ENCODE data around the gene PCSK2. TPM values are rescaled to one million over a fixed set of nuclear protein-coding genes. Genes with fewer than 3 reads are reported as not detected.

PCSK2 gene
- total RNA-seq, 2 donors from 2014 or later: 0.18 to 2.7 TPM

DNA sequence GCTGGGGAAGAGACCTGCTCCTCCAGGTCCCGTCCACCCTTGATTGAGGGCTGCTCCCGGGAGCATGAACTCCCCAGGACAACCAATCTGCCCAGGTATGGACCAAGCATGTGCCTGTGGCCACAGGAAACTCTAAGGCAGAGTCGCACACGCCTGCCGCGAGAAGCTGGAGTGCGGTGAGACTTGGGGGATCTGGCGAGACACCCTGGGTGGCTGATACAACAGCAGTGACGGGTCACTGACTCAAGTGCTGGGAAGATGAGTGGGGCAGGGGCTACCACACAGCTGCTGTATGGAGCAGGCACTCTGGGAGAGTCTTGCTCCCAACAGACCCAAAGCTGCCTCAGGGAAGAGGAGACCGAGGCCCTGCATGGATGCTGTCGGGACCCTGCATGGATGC lies 264.2 kb downstream of the PCSK2 start:
- WGBS: 92% methylated on average over 11 of the region's 11 CpGs

DNA sequence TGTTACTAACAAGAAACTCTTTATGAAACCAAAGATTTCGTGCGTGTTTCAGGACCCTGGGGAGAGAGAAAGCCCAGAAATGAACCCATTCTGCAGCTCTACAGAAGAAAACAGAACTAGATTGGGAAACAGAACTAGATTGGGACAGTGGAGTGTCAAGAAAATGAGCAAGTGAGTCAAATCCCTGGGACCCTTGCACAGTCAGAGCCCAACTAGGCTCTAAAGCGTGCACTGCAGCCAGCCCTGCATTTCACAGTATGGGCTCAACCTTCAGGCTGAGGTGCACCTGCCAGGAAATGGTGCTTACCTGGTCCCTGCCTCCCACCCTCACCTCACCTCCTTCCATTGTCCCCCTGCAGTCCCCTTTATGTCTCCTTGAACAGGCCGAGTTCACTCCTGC lies 264.6 kb downstream of the PCSK2 start:
- TF ChIP-seq POLR2AphosphoS5 (IDR thresholded peaks at IDR 0.05) (no peak), POLR2A (IDR thresholded peaks at IDR 0.05) (no peak)
- TF ChIP-seq, protein P1, sequence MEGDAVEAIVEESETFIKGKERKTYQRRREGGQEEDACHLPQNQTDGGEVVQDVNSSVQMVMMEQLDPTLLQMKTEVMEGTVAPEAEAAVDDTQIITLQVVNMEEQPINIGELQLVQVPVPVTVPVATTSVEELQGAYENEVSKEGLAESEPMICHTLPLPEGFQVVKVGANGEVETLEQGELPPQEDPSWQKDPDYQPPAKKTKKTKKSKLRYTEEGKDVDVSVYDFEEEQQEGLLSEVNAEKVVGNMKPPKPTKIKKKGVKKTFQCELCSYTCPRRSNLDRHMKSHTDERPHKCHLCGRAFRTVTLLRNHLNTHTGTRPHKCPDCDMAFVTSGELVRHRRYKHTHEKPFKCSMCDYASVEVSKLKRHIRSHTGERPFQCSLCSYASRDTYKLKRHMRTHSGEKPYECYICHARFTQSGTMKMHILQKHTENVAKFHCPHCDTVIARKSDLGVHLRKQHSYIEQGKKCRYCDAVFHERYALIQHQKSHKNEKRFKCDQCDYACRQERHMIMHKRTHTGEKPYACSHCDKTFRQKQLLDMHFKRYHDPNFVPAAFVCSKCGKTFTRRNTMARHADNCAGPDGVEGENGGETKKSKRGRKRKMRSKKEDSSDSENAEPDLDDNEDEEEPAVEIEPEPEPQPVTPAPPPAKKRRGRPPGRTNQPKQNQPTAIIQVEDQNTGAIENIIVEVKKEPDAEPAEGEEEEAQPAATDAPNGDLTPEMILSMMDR (IDR thresholded peaks at IDR 0.05): no peak
- no peaks in the 10 kb centered on the region for H3K27me3 ChIP-seq (replicated peaks; ENCODE audit: insufficient read depth)
- 98% methylated on average over 4 of the region's 4 CpGs for WGBS
- no peak overlapping the region for H3K27ac ChIP-seq
- DNase-seq (ENCODE audit: low spot score): no peak
- intact Hi-C loops (cut with DNase I): no loop called here
- no peak overlapping the region for H3K4me3 ChIP-seq
- no peaks in the 10 kb centered on the region for H3K9me3 ChIP-seq
- H3K36me3 ChIP-seq: no peaks in the 10 kb centered on the region
- no peaks in the 10 kb centered on the region for H3K4me1 ChIP-seq (replicated peaks)

More for the DNA sequence above, 264.2 kb downstream of the PCSK2 start:
- DNase-seq (ENCODE audit: low spot score): no peak
- Histone ChIP-seq H3K4me3 (no peak overlapping the region), H3K9me3 (no peaks in the 10 kb centered on the region), H3K4me1 (replicated peaks) (no peaks in the 10 kb centered on the region), H3K36me3 (no peaks in the 10 kb centered on the region), H3K27me3 (replicated peaks; ENCODE audit: insufficient read depth) (no peaks in the 10 kb centered on the region), H3K27ac (no peak overlapping the region)
- TF ChIP-seq POLR2A (IDR thresholded peaks at IDR 0.05) (no peak), POLR2AphosphoS5 (IDR thresholded peaks at IDR 0.05) (no peak)
- TF ChIP-seq, protein P1 (IDR thresholded peaks at IDR 0.05): no peak
- intact Hi-C loops (cut with DNase I): no loop called here

DNA sequence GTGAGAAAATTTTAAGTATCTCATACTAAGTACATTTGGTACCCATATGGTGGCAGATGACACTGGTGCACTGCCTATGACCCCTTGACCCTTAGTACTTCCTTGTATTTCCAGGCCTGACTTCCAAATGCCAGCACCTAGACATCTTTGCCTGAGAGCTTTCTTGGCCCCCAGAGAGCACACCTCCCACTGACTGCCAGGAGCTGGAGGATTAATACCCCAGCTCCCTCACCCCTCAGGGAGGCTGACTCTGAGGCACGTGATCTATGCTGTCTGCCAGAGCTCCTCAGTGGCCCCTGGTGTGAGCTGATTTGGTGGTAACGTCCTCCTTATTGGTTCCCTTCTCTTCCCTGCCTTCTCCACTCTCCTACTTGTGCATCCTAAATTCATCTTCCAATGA lies 266.3 kb downstream of the PCSK2 start:
- H3K36me3 ChIP-seq: no peaks in the 10 kb centered on the region
- no peak overlapping the region for H3K27ac ChIP-seq
- DNase-seq (ENCODE audit: low spot score): no peak
- H3K9me3 ChIP-seq: no peaks in the 10 kb centered on the region
- H3K4me3 ChIP-seq: no peak overlapping the region
- intact Hi-C loops (cut with DNase I): no loop called here
- WGBS: 86% methylated on average over 2 of the region's 2 CpGs
- no peaks in the 10 kb centered on the region for H3K27me3 ChIP-seq (replicated peaks; ENCODE audit: insufficient read depth)
- H3K4me1 ChIP-seq (replicated peaks): no peaks in the 10 kb centered on the region
- TF ChIP-seq, protein P1 (IDR thresholded peaks at IDR 0.05): no peak
- TF ChIP-seq POLR2AphosphoS5 (IDR thresholded peaks at IDR 0.05) (no peak), POLR2A (IDR thresholded peaks at IDR 0.05) (no peak)

DNA sequence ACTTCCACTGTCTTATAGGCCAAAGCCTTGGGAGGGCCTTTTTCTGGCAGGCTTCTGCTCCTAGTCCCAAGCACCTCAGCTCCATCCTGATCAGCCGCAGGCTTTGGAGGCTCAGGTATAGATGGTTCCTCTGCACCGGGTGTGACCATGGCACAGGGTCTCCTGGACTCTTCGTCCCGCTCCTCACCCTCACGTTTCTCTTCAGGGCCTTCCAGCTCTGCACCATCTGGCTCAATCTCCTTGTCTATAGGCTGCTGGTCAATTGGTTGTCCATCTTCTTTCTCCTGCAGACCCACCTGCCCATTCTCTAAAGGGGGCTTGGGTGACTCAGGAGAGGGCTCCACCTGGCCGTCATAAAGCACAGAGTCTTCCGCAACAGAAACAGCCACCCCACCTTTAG lies 267.4 kb downstream of the PCSK2 start:
- Histone ChIP-seq H3K4me1 (replicated peaks) (no peaks in the 10 kb centered on the region), H3K36me3 (no peaks in the 10 kb centered on the region), H3K9me3 (no peaks in the 10 kb centered on the region), H3K27ac (no peak overlapping the region), H3K27me3 (replicated peaks; ENCODE audit: insufficient read depth) (no peaks in the 10 kb centered on the region), H3K4me3 (no peak overlapping the region)
- TF ChIP-seq POLR2AphosphoS5 (IDR thresholded peaks at IDR 0.05) (no peak), POLR2A (IDR thresholded peaks at IDR 0.05) (no peak)
- TF ChIP-seq, protein P1 (IDR thresholded peaks at IDR 0.05): no peak
- no peak for DNase-seq (ENCODE audit: low spot score)
- WGBS: 98% methylated on average over 7 of the region's 7 CpGs
- intact Hi-C loops (cut with DNase I): no loop called here

DNA sequence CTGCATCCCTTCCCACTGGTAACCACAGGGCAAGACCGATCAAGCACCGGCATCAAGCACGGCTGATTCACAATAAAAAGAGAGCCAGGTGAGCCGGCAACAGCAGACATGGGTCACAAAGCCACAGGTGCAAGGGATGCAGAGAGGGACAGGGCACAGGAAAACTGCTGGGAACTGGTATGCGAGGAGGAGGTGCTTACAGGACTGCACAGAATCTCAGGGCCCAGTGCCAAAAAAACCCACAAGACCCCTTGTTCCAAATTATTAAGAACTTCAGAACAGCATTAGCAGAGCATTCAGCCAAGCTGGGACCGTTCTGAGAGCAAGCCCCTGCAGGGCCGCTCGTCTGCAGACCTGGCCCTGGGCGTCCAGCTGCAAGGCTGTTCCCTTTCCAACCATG lies 269.0 kb downstream of the PCSK2 start:
- no peaks in the 10 kb centered on the region for H3K36me3 ChIP-seq
- H3K27me3 ChIP-seq (replicated peaks; ENCODE audit: insufficient read depth): no peaks in the 10 kb centered on the region
- no peak for DNase-seq (ENCODE audit: low spot score)
- no peaks in the 10 kb centered on the region for H3K9me3 ChIP-seq
- H3K27ac ChIP-seq: no peak overlapping the region
- intact Hi-C loops (cut with DNase I): no loop called here
- H3K4me3 ChIP-seq: no peak overlapping the region
- H3K4me1 ChIP-seq (replicated peaks): no peaks in the 10 kb centered on the region
- TF ChIP-seq POLR2AphosphoS5 (IDR thresholded peaks at IDR 0.05): no peak
- no peak for TF ChIP-seq POLR2A (IDR thresholded peaks at IDR 0.05)
- TF ChIP-seq, protein P1 (IDR thresholded peaks at IDR 0.05): no peak
- 72% methylated on average over 9 of the region's 9 CpGs for WGBS
